Measurements from ENCODE around the gene ARNT2.

GRCh38 chr15:80586161-80586560 is 182.0 kb downstream of the ARNT2 start:
- TF ChIP-seq CTCF (IDR thresholded peaks at IDR 0.05) (no peak), POLR2A (IDR thresholded peaks at IDR 0.05) (no peak)
